HEK293 (cell line): ENCODE measurements around the gene GTF2H2C.
"Not testable (repeated sequence)": the region's sequence is repeated elsewhere in the genome, so short reads cannot be mapped to it uniquely, and the experiment has no call there.

Source experiments
- ATF2 ChIP-seq: fragments of 450-650 bp; formaldehyde crosslinking; IDR thresholded peaks from 2 replicates; pipeline ENCODE4 v1.5.1; 2016; ENCODE audit warnings: missing biosample characterization, missing genetic modification characterization, low read depth
- BCL11A ChIP-seq: fragments of 450-650 bp; formaldehyde crosslinking; IDR thresholded peaks from 2 replicates; pipeline ENCODE4 v1.5.1; 2016; ENCODE audit warnings: low read depth, missing biosample characterization, missing genetic modification characterization
- REST ChIP-seq: fragments of 450-650 bp; formaldehyde crosslinking; IDR thresholded peaks from 2 replicates; pipeline ENCODE4 v1.5.1; 2016; ENCODE audit warnings: missing biosample characterization, missing genetic modification characterization
- TCF7L2 ChIP-seq: IDR thresholded peaks from 2 replicates; pipeline ENCODE4 v1.6.1; 2011; ENCODE audit warnings: low read depth, mild to moderate bottlenecking, inconsistent platforms, low read length, moderate library complexity, borderline replicate concordance
- TF ChIP-seq, protein P1 (sequence below): fragments of 450-650 bp; formaldehyde crosslinking; IDR thresholded peaks from 2 replicates; pipeline ENCODE4 v1.5.1; 2016; ENCODE audit warnings: missing biosample characterization, missing genetic modification characterization

- TF ChIP-seq, protein P1, sequence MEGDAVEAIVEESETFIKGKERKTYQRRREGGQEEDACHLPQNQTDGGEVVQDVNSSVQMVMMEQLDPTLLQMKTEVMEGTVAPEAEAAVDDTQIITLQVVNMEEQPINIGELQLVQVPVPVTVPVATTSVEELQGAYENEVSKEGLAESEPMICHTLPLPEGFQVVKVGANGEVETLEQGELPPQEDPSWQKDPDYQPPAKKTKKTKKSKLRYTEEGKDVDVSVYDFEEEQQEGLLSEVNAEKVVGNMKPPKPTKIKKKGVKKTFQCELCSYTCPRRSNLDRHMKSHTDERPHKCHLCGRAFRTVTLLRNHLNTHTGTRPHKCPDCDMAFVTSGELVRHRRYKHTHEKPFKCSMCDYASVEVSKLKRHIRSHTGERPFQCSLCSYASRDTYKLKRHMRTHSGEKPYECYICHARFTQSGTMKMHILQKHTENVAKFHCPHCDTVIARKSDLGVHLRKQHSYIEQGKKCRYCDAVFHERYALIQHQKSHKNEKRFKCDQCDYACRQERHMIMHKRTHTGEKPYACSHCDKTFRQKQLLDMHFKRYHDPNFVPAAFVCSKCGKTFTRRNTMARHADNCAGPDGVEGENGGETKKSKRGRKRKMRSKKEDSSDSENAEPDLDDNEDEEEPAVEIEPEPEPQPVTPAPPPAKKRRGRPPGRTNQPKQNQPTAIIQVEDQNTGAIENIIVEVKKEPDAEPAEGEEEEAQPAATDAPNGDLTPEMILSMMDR: not testable (repeated sequence)
- TF ChIP-seq ATF2 (tag by site-specific recombination); REST (tag by site-specific recombination); TCF7L2; BCL11A (tag by site-specific recombination): not testable (repeated sequence)
Observed at GRCh38 chr5:69596114-69596840, 36.3 kb downstream of the GTF2H2C start.
